C4-2B (cell line): Measurements from ENCODE around the gene CARHSP1.

Experiments used
- ZFX ChIP-seq: fragments of 450-650 bp; IDR thresholded peaks from 2 replicates; pipeline ENCODE4 v1.6.1; 2017
- TF ChIP-seq, protein P1 (sequence below): fragments of 450-650 bp; conservative IDR thresholded peaks from 2 replicates; pipeline ENCODE4 v1.5.1; 2017; ENCODE audit warnings: mild to moderate bottlenecking

DNA sequence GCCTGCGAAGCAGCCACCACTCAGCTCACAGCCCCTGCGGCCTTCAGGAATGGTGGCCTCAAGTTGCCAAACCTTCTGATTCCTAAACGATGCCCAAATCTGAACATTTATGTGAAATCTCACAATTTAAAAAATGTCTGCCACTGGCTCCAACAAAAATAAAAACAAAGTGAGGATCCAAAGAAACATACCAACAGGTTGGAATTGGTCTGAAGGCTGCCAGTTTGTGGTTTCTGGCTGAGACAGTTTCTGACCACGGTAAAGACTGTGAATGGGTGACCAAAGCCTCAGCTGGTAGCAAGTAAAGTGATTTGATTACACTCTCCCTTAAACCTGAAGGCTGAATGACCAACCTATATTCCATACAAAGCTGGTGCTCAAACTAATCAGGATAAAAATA, 38.3 kb upstream of the CARHSP1 start:
- TF ChIP-seq, protein P1, sequence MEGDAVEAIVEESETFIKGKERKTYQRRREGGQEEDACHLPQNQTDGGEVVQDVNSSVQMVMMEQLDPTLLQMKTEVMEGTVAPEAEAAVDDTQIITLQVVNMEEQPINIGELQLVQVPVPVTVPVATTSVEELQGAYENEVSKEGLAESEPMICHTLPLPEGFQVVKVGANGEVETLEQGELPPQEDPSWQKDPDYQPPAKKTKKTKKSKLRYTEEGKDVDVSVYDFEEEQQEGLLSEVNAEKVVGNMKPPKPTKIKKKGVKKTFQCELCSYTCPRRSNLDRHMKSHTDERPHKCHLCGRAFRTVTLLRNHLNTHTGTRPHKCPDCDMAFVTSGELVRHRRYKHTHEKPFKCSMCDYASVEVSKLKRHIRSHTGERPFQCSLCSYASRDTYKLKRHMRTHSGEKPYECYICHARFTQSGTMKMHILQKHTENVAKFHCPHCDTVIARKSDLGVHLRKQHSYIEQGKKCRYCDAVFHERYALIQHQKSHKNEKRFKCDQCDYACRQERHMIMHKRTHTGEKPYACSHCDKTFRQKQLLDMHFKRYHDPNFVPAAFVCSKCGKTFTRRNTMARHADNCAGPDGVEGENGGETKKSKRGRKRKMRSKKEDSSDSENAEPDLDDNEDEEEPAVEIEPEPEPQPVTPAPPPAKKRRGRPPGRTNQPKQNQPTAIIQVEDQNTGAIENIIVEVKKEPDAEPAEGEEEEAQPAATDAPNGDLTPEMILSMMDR, result no peak
- no peak for TF ChIP-seq ZFX
